GM21528 (cell line): ENCODE measurements around the gene APOL5.

Experiments
- ATAC-seq: cut with Tn5 transposase; IDR thresholded peaks from one replicate; pipeline ENCODE4 v1.9.1; 2021; ENCODE audit warnings: mild to moderate bottlenecking, moderate library complexity; ENCODE audit not compliant: unreplicated experiment, low FRiP score

APOL5 gene

GRCh38 chr22:35739076-35739930, 21.6 kb downstream of the APOL5 start:
- no peak for ATAC-seq

GRCh38 chr22:35739931-35740380, 22.3 kb downstream of the APOL5 start:
- ATAC-seq, result no peak

- ATAC-seq, result no peak
Measured at GRCh38 chr22:35740616-35741015, 22.9 kb downstream of the APOL5 start.

GRCh38 chr22:35742342-35743100, 24.8 kb downstream of the APOL5 start:
- ATAC-seq, result no peak

- no peak for ATAC-seq
Measured at GRCh38 chr22:35743326-35743860, 25.7 kb downstream of the APOL5 start.

GRCh38 chr22:35746248-35746647, 28.6 kb downstream of the APOL5 start:
- no peak for ATAC-seq

- no peak for ATAC-seq
Measured at GRCh38 chr22:35746946-35747703, 29.5 kb downstream of the APOL5 start.

GRCh38 chr22:35749808-35750207, 32.1 kb downstream of the APOL5 start:
- ATAC-seq, result peak; percentile 78

GRCh38 chr22:35752006-35752862, 34.6 kb downstream of the APOL5 start:
- ATAC-seq, result no peak

- ATAC-seq, result no peak
Measured at GRCh38 chr22:35752863-35753189, 35.2 kb downstream of the APOL5 start.

- no peak for ATAC-seq
Measured at GRCh38 chr22:35754761-35755160, 37.1 kb downstream of the APOL5 start.

GRCh38 chr22:35756722-35757121, 39.0 kb downstream of the APOL5 start:
- no peak for ATAC-seq

- ATAC-seq, result no peak
Measured at GRCh38 chr22:35758394-35758793, 40.7 kb downstream of the APOL5 start.

- no peak for ATAC-seq
Measured at GRCh38 chr22:35761037-35761436, 43.4 kb downstream of the APOL5 start.

GRCh38 chr22:35766654-35767580, 49.2 kb downstream of the APOL5 start:
- ATAC-seq, result no peak

- ATAC-seq, result no peak
Measured at GRCh38 chr22:35769974-35770373, 52.3 kb downstream of the APOL5 start.

- ATAC-seq, result no peak
Measured at GRCh38 chr22:35775339-35775738, 57.7 kb downstream of the APOL5 start.

GRCh38 chr22:35777335-35777975, 59.8 kb downstream of the APOL5 start:
- no peak for ATAC-seq
